ENCODE data around the gene FRY. TPM values are rescaled to one million over a fixed set of nuclear protein-coding genes. Genes with fewer than 3 reads are reported as not detected.
A peak's percentile ranks its signal among the peaks of the same experiment; 100 is the strongest.

FRY gene
- total RNA-seq, 3 donors from 2014 or later, result 9.2 to 38.5 (median 10.5) TPM

DNA sequence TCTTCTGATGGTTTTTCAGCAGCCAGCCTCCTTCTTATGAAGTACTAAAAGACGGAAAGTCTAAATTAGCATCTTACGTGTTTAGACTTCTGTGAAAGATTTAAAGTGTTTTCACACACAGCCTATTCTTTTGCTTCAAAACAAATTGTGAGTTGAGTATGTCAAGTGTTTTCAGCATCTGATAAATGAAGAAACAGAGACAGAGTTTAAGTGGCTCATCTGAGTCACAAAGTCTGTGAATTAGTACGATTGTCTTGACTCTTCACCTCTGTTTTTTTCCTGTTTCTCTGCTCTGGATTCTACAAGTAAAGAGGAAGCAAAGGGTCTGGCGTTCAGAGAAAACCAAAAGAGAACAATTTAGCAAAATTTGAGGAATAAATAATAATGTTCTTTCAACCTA, 116.4 kb downstream of the FRY start:
- DNase-seq, result no peak
- ATAC-seq, result no peak

DNA sequence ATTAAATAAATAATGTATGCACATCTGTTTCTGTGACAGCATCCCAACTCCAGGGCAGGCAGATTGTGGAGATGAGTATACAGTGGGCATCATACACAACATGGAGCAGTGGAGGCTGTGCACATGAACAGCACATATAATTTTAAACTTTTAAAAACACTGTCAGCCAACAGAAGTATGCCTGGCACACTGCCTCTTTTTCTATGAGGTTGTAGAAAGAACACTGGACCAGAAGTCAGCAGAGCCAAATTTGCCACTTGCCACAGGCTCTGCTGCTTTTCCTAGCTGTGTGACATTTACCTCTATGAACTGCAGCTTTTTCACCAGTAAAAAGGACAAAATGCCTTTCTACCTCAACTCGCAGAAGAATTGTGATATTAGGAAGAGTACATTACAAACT, 118.7 kb downstream of the FRY start:
- no peak for DNase-seq
- Histone ChIP-seq H3K4me1 (ENCODE audit: low read depth) (no peaks in the 10 kb centered on the region), H3K4me3 (no peak overlapping the region), H3K36me3 (ENCODE audit: low read depth) (no peaks in the 10 kb centered on the region), H3K9me3 (no peaks in the 10 kb centered on the region)
- intact Hi-C loops (cut with DNase I, micrococcal nuclease), result no loop called here
- TF ChIP-seq, protein P1, sequence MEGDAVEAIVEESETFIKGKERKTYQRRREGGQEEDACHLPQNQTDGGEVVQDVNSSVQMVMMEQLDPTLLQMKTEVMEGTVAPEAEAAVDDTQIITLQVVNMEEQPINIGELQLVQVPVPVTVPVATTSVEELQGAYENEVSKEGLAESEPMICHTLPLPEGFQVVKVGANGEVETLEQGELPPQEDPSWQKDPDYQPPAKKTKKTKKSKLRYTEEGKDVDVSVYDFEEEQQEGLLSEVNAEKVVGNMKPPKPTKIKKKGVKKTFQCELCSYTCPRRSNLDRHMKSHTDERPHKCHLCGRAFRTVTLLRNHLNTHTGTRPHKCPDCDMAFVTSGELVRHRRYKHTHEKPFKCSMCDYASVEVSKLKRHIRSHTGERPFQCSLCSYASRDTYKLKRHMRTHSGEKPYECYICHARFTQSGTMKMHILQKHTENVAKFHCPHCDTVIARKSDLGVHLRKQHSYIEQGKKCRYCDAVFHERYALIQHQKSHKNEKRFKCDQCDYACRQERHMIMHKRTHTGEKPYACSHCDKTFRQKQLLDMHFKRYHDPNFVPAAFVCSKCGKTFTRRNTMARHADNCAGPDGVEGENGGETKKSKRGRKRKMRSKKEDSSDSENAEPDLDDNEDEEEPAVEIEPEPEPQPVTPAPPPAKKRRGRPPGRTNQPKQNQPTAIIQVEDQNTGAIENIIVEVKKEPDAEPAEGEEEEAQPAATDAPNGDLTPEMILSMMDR (IDR thresholded peaks at IDR 0.05), result no peak
- no peak for ATAC-seq

More for the DNA sequence above, 116.4 kb downstream of the FRY start:
- H3K4me1 ChIP-seq (ENCODE audit: low read depth), result no peaks in the 10 kb centered on the region
- TF ChIP-seq, protein P1 (IDR thresholded peaks at IDR 0.05), result no peak
- intact Hi-C loops (cut with DNase I, micrococcal nuclease), result no loop called here
- no peak overlapping the region for H3K4me3 ChIP-seq
- H3K9me3 ChIP-seq, result no peaks in the 10 kb centered on the region
- no peaks in the 10 kb centered on the region for H3K36me3 ChIP-seq (ENCODE audit: low read depth)

DNA sequence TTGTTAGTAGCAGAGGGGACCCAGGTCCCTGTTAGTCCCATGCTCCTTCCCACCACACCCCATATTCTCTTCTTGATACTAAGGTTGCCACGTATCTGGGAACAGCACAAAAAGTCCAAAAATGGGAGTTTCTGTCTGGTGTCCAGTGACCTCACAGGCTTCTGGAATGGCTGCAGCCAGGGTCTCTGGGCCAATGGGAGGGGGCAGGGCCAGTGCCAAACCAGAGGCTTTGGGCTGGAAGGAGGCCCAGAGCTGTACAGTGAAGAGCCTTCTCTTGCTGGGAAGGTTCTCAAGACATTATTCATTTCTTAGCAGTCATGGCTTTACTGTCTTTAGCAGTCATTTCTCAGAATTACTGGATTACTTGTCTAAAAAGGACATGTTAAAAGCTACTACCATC, 119.2 kb downstream of the FRY start:
- Histone ChIP-seq H3K36me3 (ENCODE audit: low read depth) (no peaks in the 10 kb centered on the region), H3K4me3 (no peak overlapping the region), H3K9me3 (no peaks in the 10 kb centered on the region), H3K4me1 (ENCODE audit: low read depth) (no peaks in the 10 kb centered on the region)
- ATAC-seq, result peak; percentile 62
- intact Hi-C loops (cut with DNase I, micrococcal nuclease), result no loop called here
- DNase-seq, result peak; percentile 31 to 59 (median 44)
- TF ChIP-seq, protein P1 (IDR thresholded peaks at IDR 0.05), result no peak

DNA sequence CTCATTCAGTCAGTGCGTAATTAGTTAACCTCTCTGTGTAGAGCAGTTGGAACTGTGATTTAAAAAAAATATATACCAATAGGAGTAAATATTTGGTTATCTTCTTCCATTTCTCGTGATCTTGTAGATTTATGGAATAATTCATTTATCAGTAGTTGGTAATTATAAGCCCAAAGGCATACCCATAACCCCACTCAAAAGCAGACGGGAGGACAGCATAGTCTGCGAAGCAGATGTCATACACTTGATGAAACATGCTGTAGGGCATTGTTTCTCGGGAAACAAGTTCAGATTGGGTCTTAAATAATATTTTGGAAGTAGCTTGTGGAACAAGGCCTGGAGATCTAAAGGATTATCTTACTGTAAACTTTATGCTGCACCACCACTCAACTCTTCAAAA, 119.7 kb downstream of the FRY start:
- TF ChIP-seq, protein P1 (IDR thresholded peaks at IDR 0.05), result no peak
- Histone ChIP-seq H3K4me3 (no peak overlapping the region), H3K9me3 (no peaks in the 10 kb centered on the region), H3K4me1 (ENCODE audit: low read depth) (no peaks in the 10 kb centered on the region), H3K36me3 (ENCODE audit: low read depth) (no peaks in the 10 kb centered on the region)
- intact Hi-C loops (cut with DNase I, micrococcal nuclease), result no loop called here
- DNase-seq, result no peak
- ATAC-seq, result no peak

DNA sequence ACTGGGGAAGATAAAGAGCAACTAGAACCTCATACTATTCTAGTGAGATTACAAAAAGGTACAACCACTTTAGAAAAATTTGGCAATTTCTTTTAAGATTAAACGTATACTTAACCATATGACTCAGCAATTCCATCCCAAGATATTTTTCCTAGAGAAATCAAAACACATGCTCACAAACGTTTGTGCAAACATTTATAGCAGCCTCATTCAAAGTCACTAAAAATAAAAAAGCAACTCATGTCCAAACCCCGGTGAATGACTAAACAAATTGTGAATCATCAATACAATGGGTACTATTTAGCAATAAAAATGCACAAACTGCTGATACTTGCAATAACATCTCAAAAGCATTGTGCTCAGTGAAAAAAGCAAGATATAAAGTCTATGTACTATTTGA, 121.5 kb downstream of the FRY start:
- Histone ChIP-seq H3K9me3 (no peaks in the 10 kb centered on the region), H3K36me3 (ENCODE audit: low read depth) (no peaks in the 10 kb centered on the region), H3K4me1 (ENCODE audit: low read depth) (no peaks in the 10 kb centered on the region), H3K4me3 (no peak overlapping the region)
- no peak for DNase-seq
- ATAC-seq, result no peak
- TF ChIP-seq, protein P1 (IDR thresholded peaks at IDR 0.05), result no peak
- intact Hi-C loops (cut with DNase I, micrococcal nuclease), result no loop called here

Measured in mucosa of descending colon (tissue), 3 donors.